Mesenchymal stem cell (in vitro differentiated cells and primary cell): ENCODE measurements around the gene IFT57.
"Not testable (repeated sequence)": the region's sequence is repeated elsewhere in the genome, so short reads cannot be mapped to it uniquely, and the experiment has no call there.

Source experiments
- DNase-seq: peaks from one replicate; pipeline ENCODE4 v3.0.0-alpha.2; 2013
- H2AFZ ChIP-seq: one replicate; pipeline ENCODE4 v1.6.1; 2013; ENCODE audit warnings: low read depth, mild to moderate bottlenecking, control low read depth, inconsistent platforms, low read length, moderate library complexity
- H2AK5ac ChIP-seq: 2 replicates; pipeline ENCODE4 v1.6.1; 2013; ENCODE audit warnings: low read length, moderate library complexity, mild to moderate bottlenecking, inconsistent platforms; ENCODE audit not compliant: severe bottlenecking
- H2BK120ac ChIP-seq: one replicate; pipeline ENCODE4 v1.6.1; 2013; ENCODE audit warnings: low read depth, mild to moderate bottlenecking, inconsistent platforms, low read length, moderate library complexity
- H2BK12ac ChIP-seq, 2 experiments: one replicate each; pipeline ENCODE4 v1.6.1; 2013; ENCODE audit warnings: inconsistent platforms in 2 of 2, low read length in 2 of 2, mild to moderate bottlenecking in 2 of 2, moderate library complexity in 2 of 2, control low read depth in 1 of 2
- H2BK15ac ChIP-seq: one replicate; pipeline ENCODE4 v1.6.1; 2013; ENCODE audit warnings: mild to moderate bottlenecking, low read depth, inconsistent platforms; ENCODE audit not compliant: poor library complexity, severe bottlenecking
- H2BK5ac ChIP-seq: 2 replicates; pipeline ENCODE4 v1.6.1; 2013; ENCODE audit warnings: low read depth, mild to moderate bottlenecking, low read length, control low read depth, inconsistent platforms; ENCODE audit not compliant: poor library complexity, severe bottlenecking
- H3K14ac ChIP-seq, 2 experiments: one replicate each; pipeline ENCODE4 v1.6.1; 2013; ENCODE audit warnings: inconsistent platforms in 2 of 2, low read length in 2 of 2, control low read depth in 1 of 2, mild to moderate bottlenecking in 1 of 2, moderate library complexity in 1 of 2
- H3K18ac ChIP-seq, 2 experiments: one replicate each; pipeline ENCODE4 v1.6.1; 2013; ENCODE audit warnings: inconsistent platforms in 2 of 2, low read length in 2 of 2, control low read depth in 1 of 2, low read depth in 1 of 2, mild to moderate bottlenecking in 1 of 2
- H3K23ac ChIP-seq, 2 experiments: one replicate each; pipeline ENCODE4 v1.6.1; 2013; ENCODE audit warnings: inconsistent platforms in 2 of 2, low read length in 2 of 2, mild to moderate bottlenecking in 2 of 2, moderate library complexity in 2 of 2, control low read depth in 1 of 2
- H3K27ac ChIP-seq: 2 replicates; pipeline ENCODE4 v1.5.1; 2013; ENCODE audit warnings: mild to moderate bottlenecking, moderate library complexity, low read length, control low read depth, inconsistent platforms; ENCODE audit not compliant: poor library complexity, severe bottlenecking
- H3K27me3 ChIP-seq, 2 experiments: 2 replicates each; pipeline versions ENCODE4 v1.6.1 to v1.7.0; 2013; ENCODE audit warnings: low read length in 2 of 2, mild to moderate bottlenecking in 2 of 2, moderate library complexity in 2 of 2, control low read depth in 1 of 2, inconsistent platforms in 1 of 2; ENCODE audit not compliant: control insufficient read depth in 1 of 2, insufficient read depth in 1 of 2
- H3K36me3 ChIP-seq, 2 experiments: 2 replicates each; pipeline versions ENCODE4 v1.6.1 to v1.7.0; 2013; ENCODE audit warnings: low read length in 2 of 2, control low read depth in 1 of 2, inconsistent platforms in 1 of 2, low read depth in 1 of 2, mild to moderate bottlenecking in 1 of 2; ENCODE audit not compliant: insufficient read depth in 2 of 2, control insufficient read depth in 1 of 2
- H3K4ac ChIP-seq, 2 experiments: one replicate each; pipeline ENCODE4 v1.6.1; 2013; ENCODE audit warnings: inconsistent platforms in 2 of 2, low read length in 2 of 2, mild to moderate bottlenecking in 2 of 2, moderate library complexity in 2 of 2, control low read depth in 1 of 2, low read depth in 1 of 2
- H3K4me1 ChIP-seq: 2 replicates; pipeline ENCODE4 v1.6.1; 2013; ENCODE audit warnings: low read depth, low read length, control low read depth; ENCODE audit not compliant: control insufficient read depth, insufficient read depth
- H3K4me2 ChIP-seq: 2 replicates; pipeline ENCODE4 v1.6.1; 2013; ENCODE audit warnings: low read length, mild to moderate bottlenecking, inconsistent platforms; ENCODE audit not compliant: poor library complexity, severe bottlenecking
- H3K4me3 ChIP-seq, 2 experiments: 2 replicates each; pipeline versions ENCODE4 v1.5.1 to v1.7.0; 2013; ENCODE audit warnings: low read length in 2 of 2, mild to moderate bottlenecking in 2 of 2, control low read depth in 1 of 2, low read depth in 1 of 2; ENCODE audit not compliant: insufficient read depth in 1 of 2
- H3K79me1 ChIP-seq: replicated peaks from 2 replicates; pipeline ENCODE4 v1.6.1; 2013; ENCODE audit warnings: mild to moderate bottlenecking, control low read depth, low read length, inconsistent platforms; ENCODE audit not compliant: poor library complexity, severe bottlenecking
- H3K9ac ChIP-seq: 2 replicates; pipeline ENCODE4 v1.7.0; 2013; ENCODE audit warnings: mild to moderate bottlenecking, low read length, moderate library complexity
- H3K9me3 ChIP-seq: 2 replicates; pipeline ENCODE4 v1.7.0; 2013; ENCODE audit warnings: mild to moderate bottlenecking, low read length; ENCODE audit not compliant: control insufficient read depth
- H4K8ac ChIP-seq: one replicate; pipeline ENCODE4 v1.6.1; 2013; ENCODE audit warnings: inconsistent platforms, mild to moderate bottlenecking, low read length, moderate library complexity
- H4K91ac ChIP-seq: one replicate; pipeline ENCODE4 v1.6.1; 2013; ENCODE audit warnings: mild to moderate bottlenecking, low read length, inconsistent platforms
- WGBS: methylation state at CpG from one replicate; pipeline ENCODE4 v1.1.7; 2013; ENCODE audit warnings: mixed read lengths; 5-methylcytosine and 5-hydroxymethylcytosine counted together

IFT57 gene

GRCh38 chr3:108155642-108156041 lies 66.6 kb downstream of the IFT57 start:
- not testable (repeated sequence) for H4K8ac ChIP-seq, H3K4ac ChIP-seq, DNase-seq

GRCh38 chr3:108153451-108153981 lies 68.7 kb downstream of the IFT57 start:
- no peaks in the 10 kb centered on the region for H3K27me3 ChIP-seq
- DNase-seq, result peak; percentile 66
- peak overlapping the region; percentile 73 for H3K27ac ChIP-seq
- H3K4me3 ChIP-seq, result no peak overlapping the region
- H2AFZ ChIP-seq, result no peak overlapping the region
- WGBS, result 74% methylated on average over 6 of the region's 7 CpGs
- H3K9me3 ChIP-seq, result no peaks in the 10 kb centered on the region
- no peak overlapping the region for H3K23ac ChIP-seq
- no peak overlapping the region for H3K9ac ChIP-seq
- no peak overlapping the region for H2BK120ac ChIP-seq
- no peak overlapping the region for H3K14ac ChIP-seq
- H3K36me3 ChIP-seq, result no peaks in the 10 kb centered on the region
- H4K91ac ChIP-seq, result no peak overlapping the region
- no peak overlapping the region for H2AK5ac ChIP-seq
- peaks cover 2% of the 10 kb centered on the region for H3K4me1 ChIP-seq
- no peak overlapping the region for H3K4me2 ChIP-seq
- H3K79me1 ChIP-seq, result no peaks in the 10 kb centered on the region
- H3K18ac ChIP-seq, result no peak overlapping the region
- no peak overlapping the region for H2BK12ac ChIP-seq
- H2BK5ac ChIP-seq, result no peak overlapping the region
- peak overlapping the region in 1 of 2 experiments; percentile 10 for H3K4ac ChIP-seq
- no peak overlapping the region for H4K8ac ChIP-seq
- no peak overlapping the region for H2BK15ac ChIP-seq

More at GRCh38 chr3:108155642-108156041, 66.6 kb downstream of the IFT57 start:
- not testable (repeated sequence) for H3K18ac ChIP-seq, H3K4me3 ChIP-seq, H4K91ac ChIP-seq, H3K4me2 ChIP-seq, H2BK15ac ChIP-seq, H3K36me3 ChIP-seq, H3K79me1 ChIP-seq, H2AK5ac ChIP-seq, H3K27ac ChIP-seq, H3K27me3 ChIP-seq, H3K23ac ChIP-seq, H3K4me1 ChIP-seq, H3K14ac ChIP-seq, H2BK120ac ChIP-seq, H2BK12ac ChIP-seq, H3K9me3 ChIP-seq, H3K9ac ChIP-seq, H2BK5ac ChIP-seq, H2AFZ ChIP-seq
- WGBS, result no CpG with 5 or more reads among the region's 4 CpGs

- Histone ChIP-seq H3K79me1 (no peaks in the 10 kb centered on the region), H3K27me3 (no peaks in the 10 kb centered on the region), H3K36me3 (no peaks in the 10 kb centered on the region), H3K4me1 (peaks cover 2% of the 10 kb centered on the region), H3K23ac (no peak overlapping the region), H3K14ac (no peak overlapping the region), H2BK120ac (no peak overlapping the region), H3K4ac (no peak overlapping the region), H3K9ac (peak overlapping the region; percentile 24), H3K18ac (no peak overlapping the region), H2BK12ac (no peak overlapping the region), H2BK15ac (no peak overlapping the region), H4K91ac (no peak overlapping the region), H4K8ac (no peak overlapping the region), H3K27ac (no peak overlapping the region), H3K4me3 (no peak overlapping the region), H2AFZ (no peak overlapping the region), H2AK5ac (no peak overlapping the region), H2BK5ac (no peak overlapping the region), H3K9me3 (no peaks in the 10 kb centered on the region), H3K4me2 (no peak overlapping the region)
- WGBS, result 90% methylated on average over 3 of the region's 3 CpGs
- no peak for DNase-seq
Observed at GRCh38 chr3:108152274-108152673, 70.0 kb downstream of the IFT57 start.

- no peak overlapping the region for H2BK120ac ChIP-seq
- H2BK15ac ChIP-seq, result no peak overlapping the region
- no peak overlapping the region for H3K4ac ChIP-seq
- 76% methylated on average over 7 of the region's 10 CpGs for WGBS
- no peaks in the 10 kb centered on the region for H3K27me3 ChIP-seq
- no peak overlapping the region for H3K14ac ChIP-seq
- peaks cover 11% of the 10 kb centered on the region for H3K9me3 ChIP-seq
- H2AFZ ChIP-seq, result no peak overlapping the region
- H3K23ac ChIP-seq, result no peak overlapping the region
- H2BK5ac ChIP-seq, result no peak overlapping the region
- no peak overlapping the region for H2AK5ac ChIP-seq
- no peaks in the 10 kb centered on the region for H3K79me1 ChIP-seq
- H3K4me2 ChIP-seq, result no peak overlapping the region
- DNase-seq, result no peak
- no peak overlapping the region for H3K4me3 ChIP-seq
- H3K36me3 ChIP-seq, result no peaks in the 10 kb centered on the region
- H3K4me1 ChIP-seq, result peaks cover 2% of the 10 kb centered on the region
- no peak overlapping the region for H4K8ac ChIP-seq
- H2BK12ac ChIP-seq, result no peak overlapping the region
- no peak overlapping the region for H4K91ac ChIP-seq
- no peak overlapping the region for H3K27ac ChIP-seq
- H3K18ac ChIP-seq, result no peak overlapping the region
- no peak overlapping the region for H3K9ac ChIP-seq
Observed at GRCh38 chr3:108150200-108150599, 72.0 kb downstream of the IFT57 start.
